GM18909 (cell line): Measurements from ENCODE around the gene MCL1.

ENCODE experiments used
- ATAC-seq: cut with Tn5 transposase; IDR thresholded peaks from one replicate; pipeline ENCODE4 v1.9.1; 2021; ENCODE audit warnings: mild to moderate bottlenecking; ENCODE audit not compliant: unreplicated experiment, poor library complexity

The MCL1 gene

GRCh38 chr1:150558761-150559655 is 20.4 kb downstream of the MCL1 start:
- ATAC-seq: no peak

- no peak for ATAC-seq
Measured at GRCh38 chr1:150558303-150558704, 21.1 kb downstream of the MCL1 start.

- ATAC-seq: no peak
Measured at GRCh38 chr1:150557813-150558212, 21.6 kb downstream of the MCL1 start.

- ATAC-seq: no peak
Measured at GRCh38 chr1:150557065-150557600, 22.3 kb downstream of the MCL1 start.

- ATAC-seq: no peak
Measured at GRCh38 chr1:150555971-150556865, 23.2 kb downstream of the MCL1 start.

- no peak for ATAC-seq
Measured at GRCh38 chr1:150555198-150555970, 24.0 kb downstream of the MCL1 start.

- ATAC-seq: no peak
Measured at GRCh38 chr1:150554086-150554452, 25.3 kb downstream of the MCL1 start.

- no peak for ATAC-seq
Measured at GRCh38 chr1:150553392-150554085, 25.9 kb downstream of the MCL1 start.

- no peak for ATAC-seq
Measured at GRCh38 chr1:150552911-150553289, 26.5 kb downstream of the MCL1 start.

- ATAC-seq: no peak
Measured at GRCh38 chr1:150552128-150552910, 27.1 kb downstream of the MCL1 start.

GRCh38 chr1:150551784-150552127 is 27.7 kb downstream of the MCL1 start:
- no peak for ATAC-seq

GRCh38 chr1:150551051-150551783 is 28.2 kb downstream of the MCL1 start:
- no peak for ATAC-seq

- no peak for ATAC-seq
Measured at GRCh38 chr1:150550222-150551050, 29.0 kb downstream of the MCL1 start.

- ATAC-seq: no peak
Measured at GRCh38 chr1:150549496-150550221, 29.8 kb downstream of the MCL1 start.

- ATAC-seq: peak; percentile 52
Measured at GRCh38 chr1:150548632-150549495, 30.5 kb downstream of the MCL1 start, which contains the start of gene ADAMTSL4. ADAMTSL4 (plus strand) TSS chr1:150549408; CDS start chr1:150552289, 2,881 bp downstream.

GRCh38 chr1:150548324-150548631 is 31.1 kb downstream of the MCL1 start:
- no peak for ATAC-seq
